GM21786 (cell line): Measurements from ENCODE around the gene DMRT3.
A peak's percentile ranks its signal among the peaks of the same experiment; 100 is the strongest.
"Not testable (repeated sequence)": the region's sequence is repeated elsewhere in the genome, so short reads cannot be mapped to it uniquely, and the experiment has no call there.

Source experiments
- ATAC-seq: cut with Tn5 transposase; IDR thresholded peaks from one replicate; pipeline ENCODE4 v1.9.1; 2021; ENCODE audit not compliant: unreplicated experiment

Gene DMRT3

DNA sequence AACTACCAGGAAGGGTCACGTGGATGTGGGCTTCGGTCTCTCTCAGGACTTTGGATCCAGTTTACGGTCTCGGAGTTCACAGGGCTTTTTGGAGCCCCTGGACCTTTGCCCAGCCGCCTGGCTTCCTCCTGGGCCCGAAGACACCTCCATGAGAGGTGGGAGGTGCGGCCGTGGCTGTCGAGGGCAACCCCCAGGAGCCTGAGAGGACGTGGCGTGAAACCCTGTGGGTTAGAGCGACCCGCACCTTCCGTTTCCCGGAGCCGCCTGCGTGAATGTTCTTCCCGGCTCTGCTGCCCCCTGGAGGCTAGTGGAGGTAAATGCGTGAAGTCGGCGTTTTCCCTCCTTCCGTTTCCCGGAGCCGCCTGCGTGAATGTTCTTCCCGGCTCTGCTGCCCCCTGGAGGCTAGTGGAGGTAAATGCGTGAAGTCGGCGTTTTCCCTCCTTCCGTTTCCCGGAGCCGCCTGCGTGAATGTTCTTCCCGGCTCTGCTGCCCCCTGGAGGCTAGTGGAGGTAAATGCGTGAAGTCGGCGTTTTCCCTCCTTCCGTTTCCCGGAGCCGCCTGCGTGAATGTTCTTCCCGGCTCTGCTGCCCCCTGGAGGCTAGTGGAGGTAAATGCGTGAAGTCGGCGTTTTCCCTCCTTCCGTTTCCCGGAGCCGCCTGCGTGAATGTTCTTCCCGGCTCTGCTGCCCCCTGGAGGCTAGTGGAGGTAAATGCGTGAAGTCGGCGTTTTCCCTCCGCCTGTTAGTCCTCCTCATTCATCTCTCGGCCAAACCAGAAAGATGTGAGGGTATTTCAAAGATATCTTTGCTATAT is 22.1 kb downstream of the DMRT3 start:
- ATAC-seq = not testable (repeated sequence)

DNA sequence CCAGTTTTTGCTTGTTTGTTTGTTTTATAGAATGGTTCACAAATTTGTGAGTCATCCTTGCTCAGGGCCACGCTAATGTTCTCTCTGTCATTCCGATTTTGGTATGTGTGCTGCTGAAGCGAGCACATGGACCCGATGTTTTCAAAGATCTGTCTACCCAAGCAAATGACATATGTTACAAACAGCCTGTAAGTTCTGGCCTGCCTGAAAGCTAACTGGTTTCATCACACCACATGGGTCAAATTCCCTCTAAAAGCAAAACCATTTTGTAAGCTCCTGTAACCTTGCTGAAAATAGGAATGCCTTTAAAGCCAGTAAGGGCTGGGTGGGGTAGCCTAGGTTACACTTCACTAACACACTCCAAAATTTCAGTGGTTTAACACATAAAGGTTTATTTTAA is 25.4 kb downstream of the DMRT3 start:
- no peak for ATAC-seq

- ATAC-seq = no peak
Measured at GRCh38 chr9:1002678-1003077, 26.2 kb downstream of the DMRT3 start.

DNA sequence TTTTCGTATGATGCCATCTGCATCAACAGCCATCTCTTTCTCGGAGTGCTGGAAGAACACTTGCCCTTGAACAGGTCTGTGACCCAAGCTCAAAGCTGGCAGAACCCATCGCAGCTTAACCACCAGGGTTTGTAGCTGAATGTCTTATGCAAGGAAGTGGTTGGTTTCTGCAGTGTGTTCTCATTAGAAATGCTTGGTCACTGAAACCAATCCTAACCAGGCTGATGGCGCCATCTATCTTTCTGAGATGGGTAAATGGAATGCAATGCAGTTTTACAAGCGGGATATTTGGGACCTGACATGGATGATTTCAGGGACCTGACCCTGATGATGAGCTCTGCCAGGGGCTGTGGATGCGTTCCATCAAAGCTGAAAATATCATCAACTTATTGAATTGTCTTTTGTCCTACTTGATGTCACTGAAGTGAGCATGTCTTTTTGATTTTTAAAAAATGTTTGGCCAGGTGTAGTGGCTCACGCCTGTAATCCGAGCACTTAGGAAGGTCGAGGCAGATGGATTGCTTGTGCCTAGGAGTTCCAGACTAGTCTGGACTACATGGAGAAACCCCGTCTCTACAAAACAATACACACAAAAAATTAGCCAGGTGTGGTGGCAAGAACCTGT is 28.7 kb downstream of the DMRT3 start:
- ATAC-seq = peak; percentile 71

DNA sequence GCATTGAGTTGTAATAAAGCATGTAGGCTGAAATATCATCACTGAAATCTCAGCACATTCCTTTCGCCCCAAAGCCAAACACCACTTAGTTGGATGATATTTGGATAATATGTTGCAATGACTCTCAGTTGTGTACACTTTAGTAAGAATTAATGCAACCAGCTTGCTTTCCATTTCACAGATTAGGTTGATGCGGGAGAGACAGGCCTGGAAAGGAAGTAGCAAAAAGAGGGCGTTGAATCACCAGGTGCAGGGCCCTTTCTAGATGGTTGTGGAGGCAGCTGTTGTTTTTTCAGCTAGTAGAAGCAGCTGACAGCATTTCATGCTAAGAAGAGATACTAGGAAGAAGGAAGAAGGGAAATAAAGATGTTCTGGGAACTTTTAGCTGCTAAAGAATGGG is 30.9 kb downstream of the DMRT3 start:
- no peak for ATAC-seq

DNA sequence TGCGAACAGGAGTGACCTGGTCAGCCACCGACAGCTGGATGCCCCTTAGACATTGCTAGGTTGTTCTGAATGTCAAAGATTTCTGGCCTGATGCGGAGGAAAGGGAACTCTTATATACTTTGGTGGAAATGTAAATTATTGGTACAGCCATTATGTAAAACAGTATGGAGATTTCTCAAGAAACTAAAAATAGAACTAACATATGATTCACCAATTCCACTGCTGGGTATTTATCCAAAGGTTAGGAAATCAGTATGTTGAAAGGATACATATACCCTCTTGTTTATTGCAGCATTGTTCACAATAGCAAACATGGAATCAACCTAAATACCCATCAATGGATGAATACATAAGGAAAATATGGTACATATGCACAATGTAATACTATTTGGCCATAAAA is 31.8 kb downstream of the DMRT3 start:
- ATAC-seq = no peak

GRCh38 chr9:1009101-1009707 is 32.7 kb downstream of the DMRT3 start:
- ATAC-seq = peak; percentile 88

DNA sequence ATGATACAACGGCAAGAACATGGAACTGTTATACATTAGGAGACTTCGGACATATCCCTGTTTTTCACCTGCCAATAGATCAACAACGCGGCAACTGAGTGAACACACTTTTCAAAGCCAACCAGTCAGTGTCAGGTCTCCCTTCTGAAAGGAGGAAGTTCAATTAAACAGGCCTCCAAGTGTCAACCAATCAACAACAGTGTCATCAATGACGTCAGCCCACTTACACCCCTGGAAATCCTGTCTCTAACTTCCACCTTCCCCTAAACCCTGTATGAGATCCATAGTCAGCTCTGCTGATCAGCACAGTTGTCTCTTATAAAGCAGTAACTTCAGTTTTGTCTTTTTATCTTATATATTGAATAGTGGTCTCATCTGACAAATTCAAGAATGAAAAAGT is 36.6 kb downstream of the DMRT3 start:
- no peak for ATAC-seq

- ATAC-seq = no peak
Measured at GRCh38 chr9:1014225-1014624, 37.8 kb downstream of the DMRT3 start.

- ATAC-seq = no peak
Measured at GRCh38 chr9:1014640-1015039, 38.2 kb downstream of the DMRT3 start.

DNA sequence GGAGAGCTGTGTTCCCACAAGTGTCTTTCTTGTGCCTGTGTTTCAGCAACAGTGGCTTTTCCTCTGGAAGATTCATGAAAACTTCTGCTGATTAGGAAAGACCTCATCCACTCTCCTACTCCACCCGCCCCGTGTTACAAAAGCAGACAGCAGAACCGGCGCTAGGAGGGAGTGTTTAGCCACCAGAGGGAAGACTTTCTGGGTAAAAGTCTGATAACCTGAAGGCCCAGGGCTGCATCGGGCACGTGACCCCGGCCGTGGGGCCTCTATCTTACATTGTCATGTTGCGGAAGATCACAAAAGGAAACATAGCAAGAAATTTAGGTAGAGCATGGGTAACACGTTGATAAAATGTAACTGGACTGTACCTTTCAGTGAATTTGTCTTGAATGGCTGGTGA is 41.7 kb downstream of the DMRT3 start:
- ATAC-seq = no peak

DNA sequence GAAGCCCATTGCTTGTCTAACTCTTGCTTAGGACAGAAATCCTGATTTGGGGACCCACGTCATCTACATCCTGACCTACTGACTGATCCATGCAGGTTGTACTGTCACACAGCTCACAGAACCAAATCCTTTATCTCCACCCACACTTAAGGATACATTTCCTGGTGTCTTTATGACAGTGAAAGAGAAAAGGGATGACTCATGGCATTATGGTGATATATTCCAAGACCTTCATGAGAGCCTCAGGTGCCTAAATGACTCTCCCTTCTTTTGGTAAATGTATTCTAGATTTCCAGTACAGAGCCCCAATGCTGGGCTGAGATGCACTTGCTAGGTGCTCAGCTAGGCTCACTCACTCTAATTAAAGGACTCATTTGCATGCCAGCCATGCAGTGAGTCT is 47.7 kb downstream of the DMRT3 start:
- no peak for ATAC-seq

DNA sequence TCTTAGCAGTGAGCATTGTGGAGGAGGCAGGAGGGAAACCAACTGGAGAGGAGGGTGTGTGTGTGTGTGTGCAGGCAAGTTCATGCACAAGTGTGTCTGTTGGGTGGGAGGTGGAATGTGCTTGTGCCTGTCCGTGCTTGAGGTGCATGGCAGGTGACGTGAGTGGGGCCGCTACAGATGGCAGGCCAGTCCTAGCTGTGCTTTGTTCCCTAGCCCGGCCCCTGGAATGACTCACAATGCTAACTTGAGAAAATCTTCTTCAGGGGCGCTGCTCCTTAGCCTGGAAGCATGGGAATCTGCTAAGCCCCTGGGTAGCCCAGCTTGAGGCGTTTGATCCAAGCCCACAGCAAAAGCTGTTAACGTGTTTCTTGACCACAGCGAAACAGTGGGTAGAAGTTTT is 48.7 kb downstream of the DMRT3 start:
- ATAC-seq = no peak

DNA sequence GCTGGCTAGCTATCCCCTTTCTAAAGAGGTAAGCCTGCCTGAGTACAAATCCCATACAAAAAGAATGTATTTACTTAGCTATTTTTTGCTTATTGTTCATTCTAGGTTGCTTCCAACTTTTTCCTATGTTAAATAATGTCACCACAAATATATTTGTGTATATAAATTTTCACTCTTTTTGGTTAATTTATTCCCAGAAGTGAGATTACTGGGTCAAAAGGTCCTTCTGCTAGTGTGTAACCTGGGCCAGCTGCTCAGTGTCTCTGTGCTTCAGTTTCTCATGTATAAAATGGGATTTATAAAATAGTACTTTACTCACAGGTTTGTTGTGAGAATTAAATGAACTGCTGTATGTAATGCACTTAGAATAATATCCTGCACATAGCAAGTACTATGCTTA is 49.8 kb downstream of the DMRT3 start:
- ATAC-seq = no peak

DNA sequence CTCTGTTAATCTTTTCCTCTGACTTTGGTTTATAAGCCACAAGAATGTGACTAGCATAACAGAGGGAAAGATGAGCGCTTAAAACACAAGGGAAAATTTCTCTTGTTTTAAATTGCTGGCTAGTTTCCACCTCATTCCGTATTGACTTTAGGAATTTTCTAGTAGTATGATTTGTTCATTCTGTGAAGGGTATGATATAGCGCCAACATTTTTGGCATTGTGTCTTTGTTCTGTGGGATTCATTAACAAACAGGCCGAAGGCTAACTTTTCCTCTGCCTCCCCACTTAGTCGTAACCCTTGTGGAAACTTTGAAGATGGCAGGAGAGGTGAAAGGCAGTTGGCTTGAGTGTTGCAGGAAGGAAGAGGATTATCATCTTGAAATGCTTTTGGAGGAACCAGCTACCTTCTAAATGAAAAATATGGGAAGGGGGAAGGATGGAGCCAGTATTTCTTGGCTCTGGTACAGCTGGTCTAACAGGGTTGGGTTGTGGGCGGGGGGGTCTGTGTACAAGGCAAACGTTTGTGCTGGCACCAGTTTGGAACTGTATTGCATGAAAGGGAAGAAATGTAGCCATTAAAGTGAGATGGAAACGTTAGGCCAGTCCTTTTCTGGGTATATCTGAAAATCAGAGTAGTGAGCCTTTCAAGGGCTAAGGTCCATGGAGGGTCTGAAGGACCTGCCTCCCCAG is 52.2 kb downstream of the DMRT3 start:
- ATAC-seq = no peak

DNA sequence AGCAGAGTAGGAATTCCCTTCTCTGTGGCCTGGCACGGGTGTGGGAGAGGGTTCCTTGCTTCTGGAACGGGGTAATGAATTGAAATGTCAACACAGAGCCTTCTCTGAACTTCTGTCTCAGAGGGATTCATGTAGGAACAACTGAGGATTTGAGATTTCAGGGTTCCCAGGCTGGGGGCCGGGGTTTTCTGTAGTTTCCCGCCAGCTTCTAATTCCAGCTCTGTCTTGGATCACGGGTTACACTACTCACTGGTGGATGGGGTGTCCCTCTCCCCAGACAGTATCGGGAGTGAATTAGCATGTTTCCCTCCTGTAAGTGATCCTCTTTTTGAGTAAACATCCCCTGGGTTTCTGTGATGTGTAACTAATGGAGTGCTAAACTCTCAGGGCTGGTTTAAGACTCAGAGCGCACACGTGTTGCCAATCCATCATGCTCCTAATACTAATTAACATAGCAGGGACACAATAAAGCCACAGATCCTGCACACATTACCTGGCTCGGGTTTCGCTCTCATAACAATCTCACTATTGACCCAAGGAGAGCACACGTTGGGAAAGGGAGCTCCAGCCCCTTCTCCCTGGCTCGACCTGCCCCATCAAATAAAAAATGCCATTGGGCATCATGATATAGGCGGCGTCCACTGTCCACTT is 55.6 kb downstream of the DMRT3 start:
- no peak for ATAC-seq

GRCh38 chr9:1034271-1034670 is 57.8 kb downstream of the DMRT3 start:
- no peak for ATAC-seq

DNA sequence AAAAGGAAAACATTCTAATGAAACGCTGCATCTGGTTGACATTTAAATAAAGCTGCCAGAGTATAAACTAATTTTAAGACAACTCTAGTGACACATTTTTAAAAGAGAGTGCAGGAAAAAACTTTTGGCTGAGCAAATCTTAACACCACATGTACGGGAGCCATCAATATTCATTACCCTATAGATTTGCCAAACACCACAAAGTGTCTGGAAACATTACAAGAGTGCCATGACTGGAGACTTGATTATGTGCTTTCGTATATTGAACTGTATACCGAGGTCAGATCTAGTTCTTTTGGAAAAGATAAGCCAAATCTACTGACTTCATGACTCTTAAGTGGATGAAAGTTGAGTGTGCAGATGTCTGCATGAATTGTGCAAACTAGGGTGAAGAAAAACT is 63.1 kb downstream of the DMRT3 start:
- no peak for ATAC-seq
